Fibroblast of mammary gland (primary cell): ENCODE data around the gene NEBL.

Experiments
- DNase-seq: peaks from one replicate; pipeline ENCODE4 v3.0.0-alpha.2; 2010; ENCODE audit warnings: low read depth
- H3K4me3 ChIP-seq: 2 replicates; pipeline ENCODE4 v1.5.1; 2011; ENCODE audit warnings: low read depth, mild to moderate bottlenecking, low read length, moderate library complexity; ENCODE audit not compliant: control insufficient read depth
- TF ChIP-seq, protein P1 (sequence below): conservative IDR thresholded peaks from 2 replicates; pipeline ENCODE4 v1.5.1; 2011; ENCODE audit warnings: low read depth, low read length, inconsistent platforms; ENCODE audit not compliant: control insufficient read depth, insufficient read depth

Gene NEBL

DNA sequence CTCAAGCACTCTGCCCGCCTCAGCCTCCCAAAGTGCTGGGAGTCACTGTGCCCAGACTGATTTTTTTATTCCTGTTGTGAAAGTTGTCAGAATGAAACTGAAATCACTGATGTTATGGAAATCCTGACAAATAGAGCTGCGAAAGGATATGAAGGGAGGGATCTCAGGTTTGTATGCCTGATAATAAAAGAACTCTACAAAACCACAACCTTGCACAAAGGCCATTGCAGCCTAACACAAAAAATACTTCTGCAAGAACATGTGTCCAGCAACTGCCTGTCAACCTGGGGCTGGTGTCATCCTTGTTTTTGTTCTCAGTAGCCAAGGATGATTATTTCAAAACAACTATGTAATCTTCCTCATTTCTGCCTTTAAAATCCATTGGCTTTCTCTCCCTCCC lies 126.1 kb downstream of the NEBL start:
- no peak overlapping the region for H3K4me3 ChIP-seq
- no peak for DNase-seq
- TF ChIP-seq, protein P1, sequence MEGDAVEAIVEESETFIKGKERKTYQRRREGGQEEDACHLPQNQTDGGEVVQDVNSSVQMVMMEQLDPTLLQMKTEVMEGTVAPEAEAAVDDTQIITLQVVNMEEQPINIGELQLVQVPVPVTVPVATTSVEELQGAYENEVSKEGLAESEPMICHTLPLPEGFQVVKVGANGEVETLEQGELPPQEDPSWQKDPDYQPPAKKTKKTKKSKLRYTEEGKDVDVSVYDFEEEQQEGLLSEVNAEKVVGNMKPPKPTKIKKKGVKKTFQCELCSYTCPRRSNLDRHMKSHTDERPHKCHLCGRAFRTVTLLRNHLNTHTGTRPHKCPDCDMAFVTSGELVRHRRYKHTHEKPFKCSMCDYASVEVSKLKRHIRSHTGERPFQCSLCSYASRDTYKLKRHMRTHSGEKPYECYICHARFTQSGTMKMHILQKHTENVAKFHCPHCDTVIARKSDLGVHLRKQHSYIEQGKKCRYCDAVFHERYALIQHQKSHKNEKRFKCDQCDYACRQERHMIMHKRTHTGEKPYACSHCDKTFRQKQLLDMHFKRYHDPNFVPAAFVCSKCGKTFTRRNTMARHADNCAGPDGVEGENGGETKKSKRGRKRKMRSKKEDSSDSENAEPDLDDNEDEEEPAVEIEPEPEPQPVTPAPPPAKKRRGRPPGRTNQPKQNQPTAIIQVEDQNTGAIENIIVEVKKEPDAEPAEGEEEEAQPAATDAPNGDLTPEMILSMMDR = no peak

DNA sequence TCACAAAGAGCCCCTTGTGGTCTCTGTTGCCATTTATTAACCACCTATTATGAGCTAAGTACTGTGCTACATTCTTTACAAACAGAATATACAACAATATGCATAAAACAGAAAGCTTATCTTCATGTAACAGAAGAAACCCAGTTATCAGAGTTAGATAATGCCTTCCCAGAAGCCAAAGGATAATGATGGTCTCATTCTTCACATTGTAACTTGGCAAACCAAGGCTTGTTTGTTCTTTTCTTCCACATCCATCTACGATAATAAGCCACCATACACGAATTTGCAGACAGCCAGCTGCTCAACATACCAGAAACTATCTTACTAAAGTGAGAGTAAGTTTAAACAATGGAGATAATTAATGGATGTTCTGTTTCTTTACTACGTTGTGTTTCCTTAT lies 127.6 kb downstream of the NEBL start:
- TF ChIP-seq, protein P1 = no peak
- H3K4me3 ChIP-seq = no peak overlapping the region
- DNase-seq = no peak

DNA sequence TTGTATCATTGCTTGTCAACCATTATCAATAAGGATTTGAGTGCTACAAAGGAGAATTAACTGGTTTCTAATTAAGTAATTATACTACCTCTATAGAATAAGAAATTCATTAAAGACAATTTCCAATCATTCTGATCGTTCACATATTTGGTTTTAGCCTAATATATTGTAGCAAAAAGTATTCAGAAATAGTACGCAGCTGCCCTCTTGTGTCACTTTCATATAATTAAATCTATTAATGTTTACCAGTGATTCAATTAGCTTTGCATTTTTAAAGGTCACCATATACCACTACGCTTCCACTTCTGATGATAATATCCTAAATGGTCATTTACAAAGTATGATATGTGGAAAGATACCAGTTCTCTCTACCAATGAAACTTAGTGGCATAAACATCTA lies 128.3 kb downstream of the NEBL start:
- no peak overlapping the region for H3K4me3 ChIP-seq
- TF ChIP-seq, protein P1 = peak; percentile 33
- peak; percentile 53 for DNase-seq

DNA sequence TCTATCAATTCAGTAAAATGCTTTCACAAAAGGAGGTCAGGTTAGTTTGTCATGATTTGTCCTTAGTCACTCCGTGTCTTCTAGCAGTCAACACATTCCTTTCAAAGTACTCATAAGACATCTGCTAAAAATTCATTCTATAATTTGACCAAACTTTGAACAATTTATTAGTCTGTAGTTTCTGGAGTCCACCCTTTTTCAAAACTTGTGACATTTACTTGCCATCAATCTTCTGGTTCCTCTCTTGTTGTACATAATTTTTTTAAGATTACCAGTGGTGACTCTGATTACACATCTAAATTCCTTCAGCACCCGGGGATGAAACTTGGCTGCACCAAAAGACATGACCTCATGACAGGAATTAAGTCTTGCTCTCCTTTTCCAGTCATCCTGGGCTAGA lies 130.1 kb downstream of the NEBL start:
- H3K4me3 ChIP-seq = no peak overlapping the region
- TF ChIP-seq, protein P1 = no peak
- DNase-seq = peak; percentile 81

DNA sequence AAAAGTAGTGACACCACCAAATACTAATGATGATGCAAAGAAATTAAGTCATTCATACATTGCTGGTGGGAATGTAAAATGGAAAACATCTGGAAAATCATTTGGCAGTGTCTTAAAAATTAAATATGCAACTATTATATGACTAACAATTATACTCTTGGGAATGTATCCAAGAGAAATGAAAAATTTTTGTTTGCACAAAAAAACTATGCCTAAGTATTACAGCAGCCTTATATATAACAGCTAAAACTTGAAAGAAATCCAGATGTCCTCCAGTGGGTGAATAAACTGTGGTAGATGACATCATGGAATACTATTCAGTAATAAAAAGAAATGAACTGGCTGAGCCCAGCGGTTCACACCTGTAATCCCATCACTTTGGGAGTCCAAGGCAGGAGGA lies 132.0 kb downstream of the NEBL start:
- H3K4me3 ChIP-seq = no peak overlapping the region
- peak; percentile 56 for DNase-seq
- TF ChIP-seq, protein P1 = no peak

DNA sequence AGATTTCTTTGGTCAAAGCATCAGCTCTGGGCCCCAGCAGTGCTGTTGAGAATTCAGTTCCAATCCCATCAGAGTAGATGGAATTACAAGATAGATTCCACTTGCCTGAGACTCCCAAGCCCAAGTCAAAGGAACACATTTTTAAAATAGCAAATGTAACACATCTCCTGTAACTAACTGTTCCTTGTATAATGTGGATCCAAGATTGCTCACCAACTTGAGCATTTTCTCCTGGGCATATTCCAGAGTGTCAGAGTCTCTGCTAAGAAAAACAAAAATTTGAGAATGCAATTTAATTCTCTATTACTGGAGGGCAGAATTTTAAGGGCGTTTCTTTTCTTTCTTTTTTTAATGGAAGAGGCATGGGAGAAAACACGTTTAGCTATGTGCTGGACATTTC lies 136.7 kb downstream of the NEBL start:
- TF ChIP-seq, protein P1 = no peak
- H3K4me3 ChIP-seq = no peak overlapping the region
- DNase-seq = no peak

DNA sequence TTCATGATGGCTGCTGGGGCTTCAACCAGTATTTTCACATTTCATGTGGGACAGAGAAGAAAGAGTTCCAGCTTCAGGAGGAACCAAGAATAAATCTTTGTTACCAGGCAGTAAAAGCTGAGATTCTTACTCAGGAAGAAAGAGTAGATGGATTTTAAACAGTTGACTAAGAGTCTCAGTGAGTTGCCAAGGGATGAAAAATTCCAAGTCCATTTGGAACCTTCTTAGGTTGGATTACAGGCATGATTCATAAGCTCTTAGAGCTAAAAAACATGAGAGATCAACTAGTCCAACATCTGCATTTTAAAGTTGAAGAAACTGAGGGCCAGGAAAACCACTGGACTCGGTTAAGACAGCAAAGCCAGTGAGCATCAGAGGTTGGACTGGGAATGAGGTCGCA lies 148.6 kb downstream of the NEBL start:
- no peak overlapping the region for H3K4me3 ChIP-seq
- DNase-seq = peak; percentile 32
- TF ChIP-seq, protein P1 = no peak
